GM12878 (cell line): ENCODE results near the gene MBNL1. TPM values are rescaled to one million over a fixed set of nuclear protein-coding genes. Genes with fewer than 3 reads are reported as not detected.
A peak's percentile ranks its signal among the peaks of the same experiment; 100 is the strongest.

Experiments used
- ATAC-seq: fragments of 200-7000 bp; cut with Tn5 transposase; 3 replicates; pipeline ENCODE4 v1.9.1; 2020; ENCODE audit warnings: mild to moderate bottlenecking, moderate library complexity
- BruUV-seq: library from RNA; stranded (reverse); fragments of 400-500 nt; replicated peaks from 2 replicates; lab custom pipeline; 2021; lab: Mats Ljungman, UMichigan
- CTCF ChIA-PET: fragments of 300-600 bp; sonication (Branson Sonifier 250); formaldehyde crosslinking; extraction: SDS; loops from one replicate; lab custom pipeline; 2021; ENCODE audit warnings: inconsistent platforms; lab: Yijun Ruan, JAX
- POLR2A ChIA-PET: fragments of 350-600 bp; formaldehyde crosslinking; extraction: SDS; loops from one replicate; lab custom pipeline; 2021; ENCODE audit warnings: inconsistent platforms; lab: Charles Lee
- RAD21 ChIA-PET: fragments of 300-600 bp; sonication (Branson Sonifier 250); formaldehyde crosslinking; loops from one replicate; lab custom pipeline; 2023; ENCODE audit warnings: antibody characterized with exemption; ENCODE audit not compliant: unreplicated experiment; lab: Charles Lee
- SMC1A ChIA-PET: fragments of 300-600 bp; sonication (Branson Sonifier 250); formaldehyde crosslinking; loops from one replicate; lab custom pipeline; 2023; ENCODE audit not compliant: unreplicated experiment, uncharacterized antibody; lab: Charles Lee
- DNase-seq: peaks from one replicate; pipeline ENCODE4 v3.0.0-alpha.2; 2011; ENCODE audit warnings: low read depth, low spot score
- FAIRE-seq: peaks from 3 replicates; lab custom pipeline; 2011; peaks lifted over from hg19 to GRCh38; lab: Jason Lieb, UNC
- H2AFZ ChIP-seq: 2 replicates; pipeline ENCODE4 v1.6.0; 2011; ENCODE audit warnings: low read depth, low read length, control low read depth; ENCODE audit not compliant: control insufficient read depth
- H3K27ac ChIP-seq: 2 replicates; pipeline ENCODE4 v1.5.1; 2011; ENCODE audit warnings: control low read depth; ENCODE audit not compliant: control insufficient read depth, insufficient read depth
- H3K27me3 ChIP-seq, 2 experiments: replicated peaks in 1 of 2; 2 replicates each; pipeline versions ENCODE4 v1.6.0 to v1.6.1; 2011; ENCODE audit warnings: low read length in 1 of 2; ENCODE audit not compliant: control insufficient read depth in 2 of 2, insufficient read depth in 2 of 2
- H3K36me3 ChIP-seq, 2 experiments: 2 replicates each; pipeline ENCODE4 v1.5.1; 2011; ENCODE audit warnings: low read length in 1 of 2; ENCODE audit not compliant: control insufficient read depth in 2 of 2, insufficient read depth in 2 of 2
- H3K4me1 ChIP-seq: 2 replicates; pipeline ENCODE4 v1.6.1; 2011; ENCODE audit warnings: mild to moderate bottlenecking, low read length, moderate library complexity, mixed read lengths; ENCODE audit not compliant: control insufficient read depth, insufficient read depth
- H3K4me2 ChIP-seq: 2 replicates; pipeline ENCODE4 v1.6.0; 2011; ENCODE audit warnings: control low read depth; ENCODE audit not compliant: control insufficient read depth, insufficient read depth
- H3K4me3 ChIP-seq: fragments of 200-600 bp; sonication (generic); 2 replicates; pipeline ENCODE4 v1.5.1; 2016
- H3K79me2 ChIP-seq: 2 replicates; pipeline ENCODE4 v1.6.0; 2011; ENCODE audit warnings: low read length; ENCODE audit not compliant: control insufficient read depth, insufficient read depth
- H3K9ac ChIP-seq: 2 replicates; pipeline ENCODE4 v1.8.0; 2011; ENCODE audit warnings: low read length, control low read depth, mixed read lengths; ENCODE audit not compliant: control insufficient read depth, insufficient read depth
- H3K9me3 ChIP-seq: replicated peaks from 3 replicates; pipeline ENCODE4 v1.5.1; 2011; ENCODE audit warnings: mild to moderate bottlenecking, low read length; ENCODE audit not compliant: control insufficient read depth, insufficient read depth
- H4K20me1 ChIP-seq: 2 replicates; pipeline ENCODE4 v1.6.0; 2011; ENCODE audit not compliant: control insufficient read depth, insufficient read depth
- ATF2 ChIP-seq: IDR thresholded peaks from 2 replicates; pipeline ENCODE4 v1.6.1; 2012; ENCODE audit warnings: low read length, inconsistent platforms
- EED ChIP-seq: sonication (generic); IDR thresholded peaks from 2 replicates; pipeline ENCODE4 v1.6.1; 2016; ENCODE audit warnings: antibody characterized with exemption, low read depth
- GATAD2B ChIP-seq: fragments of 450-650 bp; conservative IDR thresholded peaks from 2 replicates; pipeline ENCODE4 v1.6.1; 2017; ENCODE audit warnings: low read depth, mild to moderate bottlenecking, moderate library complexity
- JUNB ChIP-seq: IDR thresholded peaks from 2 replicates; pipeline ENCODE4 v1.6.1; 2016; ENCODE audit warnings: antibody characterized with exemption, mild to moderate bottlenecking
- LARP7 ChIP-seq: fragments of 450-650 bp; IDR thresholded peaks from 2 replicates; pipeline ENCODE4 v1.6.1; 2017; ENCODE audit warnings: mild to moderate bottlenecking
- NBN ChIP-seq: fragments of 450-650 bp; IDR thresholded peaks from 2 replicates; pipeline ENCODE4 v1.6.1; 2016
- NFIC ChIP-seq: IDR thresholded peaks from 2 replicates; pipeline ENCODE4 v1.6.1; 2012; ENCODE audit warnings: low read depth, mild to moderate bottlenecking, inconsistent platforms, low read length, moderate library complexity
- PML ChIP-seq: IDR thresholded peaks from 2 replicates; pipeline ENCODE4 v1.6.1; 2012; ENCODE audit warnings: low read length, inconsistent platforms
- POLR2AphosphoS5 ChIP-seq: IDR thresholded peaks from 2 replicates; pipeline ENCODE4 v1.6.1; 2011; ENCODE audit warnings: mild to moderate bottlenecking, low read length, inconsistent platforms
- SRF ChIP-seq, 2 experiments: IDR thresholded peaks; 2 replicates each; pipeline ENCODE4 v1.6.1; 2011; ENCODE audit warnings: low read depth in 2 of 2, low read length in 2 of 2, mild to moderate bottlenecking in 1 of 2, moderate library complexity in 1 of 2
- TBL1XR1 ChIP-seq: IDR thresholded peaks from 2 replicates; pipeline ENCODE4 v1.6.1; 2012; ENCODE audit warnings: low read depth, low read length, improper control_type of control experiment
- TCF7 ChIP-seq: IDR thresholded peaks from 2 replicates; pipeline ENCODE4 v1.6.1; 2014; ENCODE audit warnings: antibody characterized with exemption, borderline replicate concordance
- YY1 ChIP-seq: IDR thresholded peaks from 2 replicates; pipeline ENCODE4 v1.6.1; 2011; ENCODE audit warnings: low read depth, mild to moderate bottlenecking, low read length
- ZBTB4 ChIP-seq: fragments of 450-650 bp; formaldehyde crosslinking; IDR thresholded peaks from 2 replicates; pipeline ENCODE4 v1.4.0; 2022; ENCODE audit warnings: mild to moderate bottlenecking, moderate library complexity
- ZNF217 ChIP-seq: fragments of 450-650 bp; IDR thresholded peaks from 2 replicates; pipeline ENCODE4 v1.6.1; 2017; ENCODE audit warnings: antibody characterized with exemption, mild to moderate bottlenecking
- ZNF24 ChIP-seq: fragments of 450-650 bp; IDR thresholded peaks from 2 replicates; pipeline ENCODE4 v1.6.1; 2017; ENCODE audit warnings: antibody characterized with exemption, mild to moderate bottlenecking
- WGBS: methylation state at CpG from one replicate; pipeline ENCODE4 v1.1.6; 2016; ENCODE audit warnings: low lambda C conversion rate; ENCODE audit not compliant: insufficient replicate concordance, insufficient coverage; ENCODE audit errors: missing lambda C conversion rate; 5-methylcytosine and 5-hydroxymethylcytosine counted together
- in situ Hi-C: fragments of 300-500 bp; cut with MboI; formaldehyde crosslinking; loops from 9 replicates; pipeline ENCODE4 v1.14.3; 2018; ENCODE audit warnings: mixed read lengths
- intact Hi-C: fragments of 100-400 bp; cut with micrococcal nuclease; formaldehyde crosslinking; loops from one replicate; pipeline ENCODE4 v1.14.2; 2022; ENCODE audit not compliant: unreplicated experiment
- polyA plus RNA-seq, 11 experiments: library from polyadenylated mRNA; depleted of rRNA in 4 of 11; unstranded in 6 of 11; stranded (reverse) in 5 of 11; fragments of >200 nt; fragmentation: Nextera tagmentation in 4 of 11; fragmentation: Illumina TruSeq in 1 of 11; extraction: Ambion mirVana in 4 of 11; extraction: Trizol in 1 of 11; gene quantifications; 1 replicate in 1 of 11; 2 replicates in 10 of 11; pipeline versions ENCODE4 v1.2.1 to v1.2.3, GENCODE V29; 2011 to 2016; ENCODE audit warnings: inconsistent platforms in 2 of 11, missing spikeins in 2 of 11, low read depth in 1 of 11
- total RNA-seq, 4 experiments: library from RNA; depleted of rRNA in 3 of 4; stranded (reverse); fragments of >200 nt in 3 of 4; fragmentation: Illumina TruSeq in 1 of 4; extraction: Trizol in 1 of 4; gene quantifications; 2 replicates each; pipeline versions ENCODE4 v1.2.1 to v1.2.3, GENCODE V29; 2013 to 2021

MBNL1 gene
- total and polyA plus RNA-seq, 10 of the 15 experiments (the other 5 are each of a cell fraction or from before 2014, with no cell fraction given) = 59.6 to 337 (median 143) TPM

- no peak for DNase-seq
- H3K4me1 ChIP-seq = peaks cover 27% of the 10 kb centered on the region
- RAD21 ChIA-PET = interaction anchor here (0.8 to 7.7 kb wide), 25 partner anchors 10 to 203 kb away, joined by 3 to 108 read pairs (median 6); partner anchors contain the start of gene MBNL1
- CTCF ChIA-PET = interaction anchor here (0.6 to 5.8 kb wide), 18 partner anchors 11 to 228 kb away, joined by 3 to 47 read pairs (median 4); partner anchors contain the start of gene MBNL1
- H3K9ac ChIP-seq = peak overlapping the region; percentile 45
- TSS peak; percentile 76 for BruUV-seq
- no peaks in the 10 kb centered on the region; the same call in 2 of the 3 replicates for H3K9me3 ChIP-seq
- peak; percentile 59 for ATAC-seq
- under 1% methylated on average over 10 of the region's 10 CpGs for WGBS
- in situ Hi-C loops (no loop called here), intact Hi-C loops (loop anchor here (2.0 kb wide), 3 partner anchors 25 to 45 kb away; partner anchors contain the start of gene MBNL1)
- no peaks in the 10 kb centered on the region for H3K27me3 ChIP-seq
- peak overlapping the region; percentile 66 for H3K4me2 ChIP-seq
- FAIRE-seq = no peak
- peaks cover 29% of the 10 kb centered on the region for H3K79me2 ChIP-seq
- H4K20me1 ChIP-seq = no peaks in the 10 kb centered on the region
- H3K4me3 ChIP-seq = peak overlapping the region; percentile 64
- H2AFZ ChIP-seq = peak overlapping the region; percentile 22
- POLR2A ChIA-PET = interaction anchor here (0.7 to 4.3 kb wide), 14 partner anchors 10 to 138 kb away, joined by 3 to 31 read pairs (median 4); partner anchors contain the start of gene MBNL1
- H3K27ac ChIP-seq = peak overlapping the region; percentile 91
- TF ChIP-seq PML (peak; percentile 31; the same call in 1 of the 2 replicates), ZBTB4 (CRISPR knock-in tag) (0 out of 2 replicates have a peak, but pooled peaks have one; percentile 66), ZNF217 (0 out of 2 replicates have a peak, but pooled peaks have one; percentile 23), ZNF24 (0 out of 2 replicates have a peak, but pooled peaks have one; percentile 5), LARP7 (no peak), YY1 (peak; percentile 83), ATF2 (0 out of 2 replicates have a peak, but pooled peaks have one; percentile 17), JUNB (peak; percentile 23; the same call in 1 of the 2 replicates), TCF7 (peak; percentile 60; the same call in 1 of the 2 replicates), TBL1XR1 (no peak), SRF (IDR thresholded peaks at IDR 0.05; ENCODE audit: low read depth in 2 of 2, low read length in 2 of 2) (no peak), NBN (no peak), GATAD2B (peak; percentile 44; the same call in 1 of the 2 replicates), NFIC (peak; percentile 46), EED (0 out of 2 replicates have a peak, but pooled peaks have one; percentile 32), POLR2AphosphoS5 (no peak)
- SMC1A ChIA-PET = interaction anchor here (0.6 to 7.3 kb wide), 39 partner anchors 10 to 776 kb away, joined by 3 to 160 read pairs (median 4); partner anchors contain the start of gene MBNL1
- H3K36me3 ChIP-seq = no peaks in the 10 kb centered on the region
Measured at GRCh38 chr3:152243721-152244516, 24.8 kb upstream of the MBNL1 start.
